HG02840 (cell line): ENCODE data around the gene OR10H1.
"Not testable (repeated sequence)": the region's sequence is repeated elsewhere in the genome, so short reads cannot be mapped to it uniquely, and the experiment has no call there.

ENCODE experiments used
- ATAC-seq: cut with Tn5 transposase; IDR thresholded peaks from one replicate; pipeline ENCODE4 v1.9.1; 2021; ENCODE audit warnings: mild to moderate bottlenecking, moderate library complexity, moderate number of reproducible peaks; ENCODE audit not compliant: unreplicated experiment, low FRiP score

The OR10H1 gene

GRCh38 chr19:15776991-15777970 is 38.2 kb downstream of the OR10H1 start:
- no peak for ATAC-seq

- ATAC-seq: no peak
These were observed 39.2 kb downstream of the OR10H1 start for GRCh38 chr19:15776264-15776663.

GRCh38 chr19:15775249-15775648 is 40.2 kb downstream of the OR10H1 start:
- no peak for ATAC-seq

GRCh38 chr19:15774159-15774558 is 41.3 kb downstream of the OR10H1 start:
- ATAC-seq: not testable (repeated sequence)

DNA sequence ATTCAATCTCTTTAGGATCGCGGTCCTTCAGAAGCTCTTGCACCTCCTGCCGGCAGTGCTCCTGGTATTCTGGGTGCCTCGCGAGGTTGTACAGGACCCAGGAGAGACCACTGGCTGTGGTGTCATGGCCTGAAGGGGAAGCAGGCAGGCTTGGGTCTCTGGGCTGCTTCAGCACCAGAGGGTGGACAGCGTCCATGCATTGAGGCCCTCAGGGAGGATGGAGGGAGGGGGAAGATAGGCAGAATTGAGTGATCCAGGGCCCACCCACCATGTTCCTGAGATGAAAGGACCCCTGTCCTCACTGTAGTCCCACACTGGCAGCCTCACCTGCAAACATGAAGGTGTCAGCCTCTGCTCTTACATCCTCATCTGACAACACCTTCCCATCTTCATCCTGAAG is 45.9 kb downstream of the OR10H1 start:
- ATAC-seq: no peak

- ATAC-seq: no peak
These were observed 55.4 kb downstream of the OR10H1 start for GRCh38 chr19:15759962-15760565.

GRCh38 chr19:15758379-15758778 is 57.1 kb downstream of the OR10H1 start:
- ATAC-seq: no peak
